Transverse colon (tissue), 4 donors: ENCODE measurements around the gene TMEM202. TPM values are rescaled to one million over a fixed set of nuclear protein-coding genes. Genes with fewer than 3 reads are reported as not detected.

Experiments used
- DNase-seq: peaks from one replicate; pipeline ENCODE4 v3.0.0-alpha.2; 2019
- H3K27ac ChIP-seq, 4 donors: fragments of 200-600 bp; sonication (generic); 2 replicates each; pipeline ENCODE4 v1.5.1; 2016 to 2018; ENCODE audit warnings: inconsistent platforms in 4 of 4
- H3K27me3 ChIP-seq: fragments of 200-600 bp; sonication (generic); 2 replicates; pipeline ENCODE4 v1.5.1; 2017; ENCODE audit warnings: inconsistent platforms
- H3K36me3 ChIP-seq, 4 donors: fragments of 200-600 bp; sonication (generic); 2 replicates each; pipeline ENCODE4 v1.5.1; 2017 to 2019; ENCODE audit warnings: inconsistent platforms in 4 of 4
- H3K4me1 ChIP-seq, 4 donors: fragments of 200-600 bp; sonication (generic); 2 replicates each; pipeline ENCODE4 v1.5.1; 2017 to 2020; ENCODE audit warnings: inconsistent platforms in 4 of 4
- H3K4me3 ChIP-seq, 4 donors: fragments of 200-600 bp; sonication (generic); 1 replicate in 1 of 4; 2 replicates in 3 of 4; pipeline versions ENCODE4 v1.5.1 to v1.6.1; 2017 to 2019; ENCODE audit warnings: inconsistent platforms in 4 of 4
- H3K9me3 ChIP-seq, 2 donors: fragments of 200-600 bp; sonication (generic); 2 replicates each; pipeline ENCODE4 v1.5.1; 2017 to 2019; ENCODE audit warnings: inconsistent platforms in 2 of 2
- CTCF ChIP-seq, 5 experiments: fragments of 200-600 bp in 3 of 5; fragments of 450-650 bp in 2 of 5; sonication (generic) in 3 of 5; IDR thresholded peaks; 1 replicate in 2 of 5; 2 replicates in 3 of 5; pipeline ENCODE4 v1.5.1; 2016 to 2017; ENCODE audit warnings: antibody characterized with exemption in 5 of 5, inconsistent platforms in 3 of 5, mild to moderate bottlenecking in 2 of 5, moderate library complexity in 1 of 5
- EP300 ChIP-seq: sonication (generic); formaldehyde crosslinking; IDR thresholded peaks from one replicate; pipeline ENCODE4 v1.6.1; 2017; ENCODE audit warnings: antibody characterized with exemption, low read depth
- POLR2A ChIP-seq: fragments of 450-650 bp; IDR thresholded peaks from one replicate; pipeline ENCODE4 v1.6.1; 2016; ENCODE audit warnings: antibody characterized with exemption, mild to moderate bottlenecking, moderate library complexity
- POLR2AphosphoS5 ChIP-seq, 3 donors: sonication (generic); formaldehyde crosslinking; IDR thresholded peaks; one replicate each; pipeline ENCODE4 v1.6.1; 2016; ENCODE audit warnings: antibody characterized with exemption in 3 of 3
- WGBS, 2 donors: methylation state at CpG; one replicate each; pipeline ENCODE4 v1.1.5; 2018; ENCODE audit warnings: low coverage in 1 of 2; 5-methylcytosine and 5-hydroxymethylcytosine counted together
- in situ Hi-C, 4 donors: fragments of 200-750 bp; cut with MboI; loops; one replicate each; pipeline versions ENCODE4 v1.15.0 to v1.15.1; 2017; ENCODE audit warnings: low sequenced_read_pairs in 3 of 4, low pct_ligation_motif_present in 1 of 4, low pct_unique_long_range_greater_than_20kb in 1 of 4
- intact Hi-C: fragments of 100-400 bp; cut with DNase I; formaldehyde crosslinking; loops from one replicate; pipeline ENCODE4 v1.15.1; 2023; ENCODE audit warnings: low total_unique reads
- total RNA-seq, 4 donors: library from RNA; depleted of rRNA; stranded (reverse); fragments of >200 nt; gene quantifications; one replicate each; pipeline ENCODE4 v1.1.0, GENCODE V29; 2016

TMEM202 gene
- total RNA-seq, 4 donors from 2014 or later = not detected

- intact Hi-C loops = no loop called here
- DNase-seq = no peak
- TF ChIP-seq POLR2A (no peak), POLR2AphosphoS5 (IDR thresholded peaks at IDR 0.05) (no peak), EP300 (no peak), CTCF (IDR thresholded peaks at IDR 0.05) (no peak)
- Histone ChIP-seq H3K9me3 (no peaks in the 10 kb centered on the region), H3K27ac (no peak overlapping the region), H3K27me3 (peaks cover 2% of the 10 kb centered on the region), H3K36me3 (no peaks in the 10 kb centered on the region), H3K4me1 (no peaks in the 10 kb centered on the region), H3K4me3 (no peak overlapping the region)
- 90% methylated on average over 7 of the region's 7 CpGs; no CpG with 5 or more reads in 1 of the 2 donors for WGBS, 2 donors
- in situ Hi-C loops = no loop called here
Measured at GRCh38 chr15:72398648-72399047, 543 bp downstream of the TMEM202 start.

GRCh38 chr15:72402726-72403125 lies 4.6 kb downstream of the TMEM202 start:
- Histone ChIP-seq H3K4me1 (no peaks in the 10 kb centered on the region), H3K9me3 (no peaks in the 10 kb centered on the region), H3K27ac (no peak overlapping the region), H3K4me3 (no peak overlapping the region), H3K27me3 (peaks cover 27% of the 10 kb centered on the region), H3K36me3 (no peaks in the 10 kb centered on the region)
- 86% methylated on average over 5 of the region's 5 CpGs; no CpG with 5 or more reads in 1 of the 2 donors for WGBS, 2 donors
- TF ChIP-seq CTCF (IDR thresholded peaks at IDR 0.05) (no peak), EP300 (no peak), POLR2AphosphoS5 (IDR thresholded peaks at IDR 0.05) (no peak), POLR2A (no peak)
- intact Hi-C loops (no loop called here), in situ Hi-C loops (no loop called here)
- DNase-seq = no peak

- Histone ChIP-seq H3K4me1 (no peaks in the 10 kb centered on the region), H3K4me3 (no peak overlapping the region), H3K36me3 (no peaks in the 10 kb centered on the region), H3K27me3 (peaks cover 27% of the 10 kb centered on the region), H3K27ac (no peak overlapping the region), H3K9me3 (no peaks in the 10 kb centered on the region)
- intact Hi-C loops = no loop called here
- TF ChIP-seq POLR2AphosphoS5 (IDR thresholded peaks at IDR 0.05) (no peak), CTCF (IDR thresholded peaks at IDR 0.05) (no peak), EP300 (no peak), POLR2A (no peak)
- 45 to 51% methylated on average over 3 of the region's 3 CpGs for WGBS, 2 donors
- in situ Hi-C loops = no loop called here
- DNase-seq = no peak
Measured at GRCh38 chr15:72404356-72404755, 6.3 kb downstream of the TMEM202 start.

- intact Hi-C loops = no loop called here
- peaks cover 31% of the 10 kb centered on the region for H3K27me3 ChIP-seq
Measured at GRCh38 chr15:72404841-72405240, 6.7 kb downstream of the TMEM202 start.

More at GRCh38 chr15:72404841-72405240, 6.7 kb downstream of the TMEM202 start:
- TF ChIP-seq POLR2AphosphoS5 (IDR thresholded peaks at IDR 0.05) (no peak), EP300 (no peak), CTCF (IDR thresholded peaks at IDR 0.05) (no peak), POLR2A (no peak)
- in situ Hi-C loops = no loop called here
- no peaks in the 10 kb centered on the region for H3K9me3 ChIP-seq
- no peak for DNase-seq
- H3K4me3 ChIP-seq = no peak overlapping the region
- no peaks in the 10 kb centered on the region for H3K4me1 ChIP-seq
- H3K36me3 ChIP-seq = no peaks in the 10 kb centered on the region
- no peak overlapping the region for H3K27ac ChIP-seq
